T1000 (cell line): ENCODE measurements around the gene PLCD1.

Source experiments
- DNase-seq: peaks from one replicate; lab custom pipeline; 2025; ENCODE audit warnings: mixed read lengths; lab: John Stamatoyannopoulos, UW

PLCD1 gene

DNA sequence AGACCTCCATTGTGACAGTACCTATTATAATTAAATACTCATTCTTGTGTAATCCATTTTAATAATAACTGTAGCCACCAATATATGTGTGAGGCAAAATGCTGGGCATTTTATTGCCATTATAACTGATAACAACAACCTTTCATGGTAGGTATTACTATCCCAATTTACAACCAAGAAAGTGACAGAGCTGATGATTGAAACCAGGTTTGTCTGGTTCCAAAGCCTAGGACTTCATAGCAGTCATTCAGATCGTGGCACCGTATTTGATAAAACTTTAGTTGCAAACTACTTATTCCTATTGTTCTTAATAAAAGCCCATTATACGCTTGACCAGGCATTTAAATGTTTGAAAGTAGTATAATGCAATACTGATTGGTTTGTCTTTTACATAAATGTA is 65.3 kb downstream of the PLCD1 start:
- no peak for DNase-seq

- no peak for DNase-seq
Measured at GRCh38 chr3:37963635-37964034, 65.8 kb downstream of the PLCD1 start.

GRCh38 chr3:37963016-37963415 is 66.4 kb downstream of the PLCD1 start:
- DNase-seq = no peak

GRCh38 chr3:37961622-37962431 is 67.6 kb downstream of the PLCD1 start:
- DNase-seq = no peak

DNA sequence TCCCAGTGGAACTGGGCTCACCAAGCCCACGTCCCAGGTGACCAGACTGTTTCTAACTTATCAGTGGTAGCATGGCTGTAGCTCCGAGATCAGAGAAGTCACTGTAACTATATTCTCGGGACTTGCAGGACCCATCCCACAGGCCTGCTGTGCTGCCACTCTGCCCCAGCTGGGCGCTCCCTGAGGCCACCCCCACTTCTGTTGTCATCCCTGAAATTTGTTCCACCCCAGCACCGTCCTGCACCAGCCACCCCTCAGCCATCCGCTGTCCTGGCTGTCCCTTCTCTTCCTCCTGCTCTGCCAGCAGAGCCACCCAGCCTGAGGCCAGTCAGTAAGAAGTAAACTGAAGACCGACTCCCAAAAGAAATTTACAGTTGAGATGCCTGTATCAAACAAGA is 71.9 kb downstream of the PLCD1 start:
- no peak for DNase-seq
